GM18951 (cell line): Measurements from ENCODE around the gene PTGR1.
"Not testable (repeated sequence)": the region's sequence is repeated elsewhere in the genome, so short reads cannot be mapped to it uniquely, and the experiment has no call there.

Experiments
- POLR2A ChIP-seq: IDR thresholded peaks from 4 replicates; pipeline ENCODE4 v1.6.1; 2011; ENCODE audit warnings: mild to moderate bottlenecking; ENCODE audit not compliant: insufficient read length, insufficient read depth; ENCODE audit errors: extremely low read depth
- in situ Hi-C: fragments of 300-500 bp; cut with MboI; formaldehyde crosslinking; loops from one replicate; pipeline ENCODE4 v1.12.0; 2022; ENCODE audit warnings: low sequenced_read_pairs, mixed read lengths, inconsistent platforms; ENCODE audit not compliant: unreplicated experiment

Gene PTGR1

GRCh38 chr9:111601237-111602018, 2.0 kb upstream of the PTGR1 start:
- in situ Hi-C loops: no loop called here
- no peak for TF ChIP-seq POLR2A

GRCh38 chr9:111599955-111600343, 502 bp upstream of the PTGR1 start:
- in situ Hi-C loops: no loop called here
- TF ChIP-seq POLR2A: no peak

- in situ Hi-C loops: no loop called here
- no peak for TF ChIP-seq POLR2A
Observed at GRCh38 chr9:111598733-111599091, 735 bp downstream of the PTGR1 start.

- in situ Hi-C loops: no loop called here
- no peak for TF ChIP-seq POLR2A
Observed at GRCh38 chr9:111597852-111598732, 1.4 kb downstream of the PTGR1 start.

- in situ Hi-C loops: no loop called here
- no peak for TF ChIP-seq POLR2A
Observed at GRCh38 chr9:111588846-111589245, 10.6 kb downstream of the PTGR1 start.

GRCh38 chr9:111586378-111586777, 13.1 kb downstream of the PTGR1 start:
- TF ChIP-seq POLR2A: no peak
- in situ Hi-C loops: no loop called here

GRCh38 chr9:111582888-111583287, 16.6 kb downstream of the PTGR1 start:
- TF ChIP-seq POLR2A: no peak
- in situ Hi-C loops: no loop called here

- no peak for TF ChIP-seq POLR2A
- in situ Hi-C loops: no loop called here
Observed at GRCh38 chr9:111572950-111573604, 26.4 kb downstream of the PTGR1 start.

GRCh38 chr9:111568127-111568526, 31.3 kb downstream of the PTGR1 start:
- in situ Hi-C loops: not testable (repeated sequence)

GRCh38 chr9:111566234-111566633, 33.2 kb downstream of the PTGR1 start:
- no peak for TF ChIP-seq POLR2A
- in situ Hi-C loops: no loop called here

GRCh38 chr9:111561165-111561719, 38.2 kb downstream of the PTGR1 start:
- in situ Hi-C loops: no loop called here
- no peak for TF ChIP-seq POLR2A

GRCh38 chr9:111559000-111559610, 40.3 kb downstream of the PTGR1 start:
- in situ Hi-C loops: no loop called here

GRCh38 chr9:111555425-111555824, 44.0 kb downstream of the PTGR1 start:
- in situ Hi-C loops: not testable (repeated sequence)

More at GRCh38 chr9:111559000-111559610, 40.3 kb downstream of the PTGR1 start:
- TF ChIP-seq POLR2A: no peak
